IPS DF 4.7 (cell line): Measurements from ENCODE around the gene SLPI.

ENCODE experiments used
- DNase-seq: peaks from one replicate; pipeline ENCODE4 v3.0.0-alpha.2; 2013; ENCODE audit warnings: low spot score; ENCODE audit errors: extremely low read depth

Gene SLPI

DNA sequence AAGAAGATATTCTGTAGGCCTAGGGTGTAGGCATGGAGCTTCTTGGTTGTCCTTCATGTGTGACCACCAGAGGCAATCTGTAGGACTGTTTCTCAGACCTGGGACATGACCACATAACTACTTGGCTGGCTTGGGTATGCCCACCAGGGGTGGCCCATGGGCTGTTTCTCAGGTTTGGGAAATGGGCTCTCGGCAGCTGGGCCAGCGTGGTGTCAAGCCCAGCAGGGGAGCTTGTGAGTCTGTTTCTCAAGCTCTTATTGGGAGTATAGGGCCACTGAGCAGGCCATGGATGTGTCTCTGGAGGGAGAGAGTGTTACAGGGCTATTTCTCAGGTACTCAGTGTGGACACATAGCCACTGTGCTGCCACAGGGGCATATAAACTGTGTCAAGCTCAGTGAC is 35.7 kb downstream of the SLPI start:
- no peak for DNase-seq

DNA sequence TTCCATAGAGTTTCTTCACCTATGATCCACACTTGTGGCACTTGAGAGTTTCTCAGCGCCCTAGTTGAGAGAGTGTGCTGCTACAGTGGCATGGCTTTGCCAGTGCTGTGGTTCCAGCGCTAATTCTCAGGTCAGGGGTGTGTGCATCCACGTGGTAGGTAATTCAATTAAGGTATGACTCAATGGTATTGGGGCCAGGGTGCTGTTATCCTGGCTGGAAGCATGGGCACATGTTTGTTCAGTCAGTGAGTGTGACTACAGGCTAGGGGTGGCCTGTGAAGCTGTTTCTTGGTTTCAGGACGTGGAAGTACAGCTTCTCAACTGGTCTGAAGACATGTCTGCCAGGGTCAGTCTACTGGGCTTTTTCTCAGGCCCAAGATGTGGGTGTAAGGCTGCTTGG is 36.2 kb downstream of the SLPI start:
- no peak for DNase-seq

DNA sequence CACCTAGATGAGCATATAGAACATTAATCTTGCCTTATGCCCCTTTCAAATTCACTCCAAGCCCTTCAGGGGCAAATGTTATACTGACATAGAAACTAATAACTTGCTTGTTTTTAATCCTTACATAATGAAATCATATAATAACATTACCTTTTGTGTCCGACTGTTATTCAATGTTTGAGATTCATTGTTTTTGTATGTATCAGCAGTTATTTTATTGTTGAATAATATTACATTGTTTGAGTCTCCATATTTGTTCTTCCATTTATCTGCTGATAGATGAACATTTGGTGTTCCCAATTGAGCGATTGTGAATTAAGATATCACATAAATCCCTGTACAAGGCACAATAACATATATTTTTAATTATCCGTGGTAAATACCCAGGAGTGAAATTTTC is 41.5 kb downstream of the SLPI start:
- DNase-seq, result no peak

DNA sequence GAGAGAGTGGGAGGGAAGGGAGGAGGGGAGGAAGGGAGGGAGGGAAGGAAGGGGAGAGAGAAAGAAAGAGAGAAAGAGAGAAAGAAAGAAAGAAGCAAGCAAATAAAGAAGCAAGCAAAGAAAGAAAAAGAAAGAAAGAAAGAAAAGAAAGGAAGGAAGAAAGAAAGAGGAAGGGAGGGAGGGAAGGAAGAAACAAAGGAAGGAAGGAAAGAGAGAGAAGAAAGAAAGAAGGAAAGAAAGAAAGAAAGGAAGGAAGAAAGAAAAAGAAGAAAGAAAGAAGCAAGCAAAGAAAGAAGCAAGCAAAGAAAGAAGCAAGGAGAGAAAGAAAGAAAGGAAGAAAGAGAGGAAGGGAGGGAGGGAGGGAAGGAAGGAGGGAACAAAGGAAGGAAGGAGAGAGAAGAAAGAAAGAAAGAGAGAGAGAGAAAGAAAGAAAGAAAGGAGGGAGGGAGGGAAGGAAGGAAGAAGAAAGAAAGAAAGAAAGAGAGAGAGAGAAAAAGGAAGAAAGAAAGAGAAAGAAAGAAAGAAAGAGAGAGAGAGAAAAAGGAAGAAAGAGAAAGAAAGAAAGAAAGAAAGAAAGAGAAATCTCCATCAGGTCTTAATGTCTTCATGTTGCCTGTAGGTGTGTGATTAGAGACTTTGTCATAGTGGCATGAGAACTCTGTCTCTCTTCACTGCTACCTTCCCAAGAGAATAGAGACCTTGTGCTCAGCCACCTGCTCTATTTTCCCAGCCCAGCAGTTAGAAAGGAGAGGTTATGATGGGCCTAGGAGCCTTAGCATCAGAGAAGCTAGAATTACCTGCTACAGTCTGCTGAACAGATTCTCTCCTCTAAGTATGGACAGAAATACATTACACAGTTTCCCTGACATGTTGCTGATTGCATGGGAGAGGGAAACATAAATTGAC is 42.5 kb downstream of the SLPI start:
- no peak for DNase-seq

DNA sequence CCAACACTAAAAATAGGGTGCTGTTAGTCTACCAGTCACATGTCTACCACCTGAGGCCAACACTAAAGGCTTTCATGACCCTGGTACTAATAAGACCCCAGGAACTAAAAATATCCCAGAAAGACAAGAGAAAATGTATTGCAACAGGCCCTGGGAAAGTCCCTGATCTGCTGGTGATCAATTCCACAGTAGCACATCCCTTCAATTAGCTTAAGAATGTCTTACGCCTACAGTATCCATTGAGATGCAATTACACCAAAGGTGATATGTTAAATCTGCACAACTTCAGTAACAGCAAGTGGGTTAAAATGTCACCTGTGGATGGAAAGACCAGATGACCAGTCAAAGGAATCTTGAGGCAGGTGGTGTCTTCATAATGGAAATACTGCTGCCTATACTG is 44.4 kb downstream of the SLPI start:
- no peak for DNase-seq

DNA sequence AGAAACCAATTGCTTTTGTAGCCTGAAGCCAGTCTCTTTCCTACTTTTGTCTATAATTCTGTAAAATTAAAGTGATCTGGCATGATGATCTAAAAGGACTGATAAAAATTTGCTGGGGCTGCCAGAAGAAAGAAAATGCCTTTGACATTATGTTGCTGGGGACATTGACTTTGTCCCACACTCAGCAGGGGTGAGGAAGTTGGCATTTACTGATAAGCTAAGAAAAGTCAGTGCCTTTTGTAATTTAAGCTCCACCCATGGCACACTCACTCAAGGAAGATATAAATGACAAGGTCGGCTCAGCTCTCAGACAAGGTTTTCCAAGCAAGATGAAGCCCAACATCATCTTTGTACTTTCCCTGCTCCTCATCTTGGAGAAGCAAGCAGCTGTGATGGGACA is 47.6 kb downstream of the SLPI start, which contains the start of gene SEMG1:
TSS of gene SEMG1 (plus strand) at position 309 of the 400 bp plus-strand sequence. CDS start at position 330, 21 bp downstream.
- DNase-seq, result peak; percentile 14
